SIG-M5 (cell line): ENCODE data around the gene RAB5B.

ENCODE experiments used
- DNase-seq: peaks from one replicate; lab custom pipeline; 2025; lab: John Stamatoyannopoulos, UW

The RAB5B gene

GRCh38 chr12:55973599-55974307 lies at the start of gene RAB5B:
TSS of gene RAB5B (plus strand) at chr12:55974078. CDS start at chr12:55986961, 12,883 bp downstream.
- DNase-seq = peak; percentile 100

- DNase-seq = no peak
Measured at GRCh38 chr12:55925371-55925770, 48.5 kb upstream of the RAB5B start.

GRCh38 chr12:55925870-55926737 lies 47.8 kb upstream of the RAB5B start:
- no peak for DNase-seq

- peak; percentile 79 for DNase-seq
Measured at GRCh38 chr12:55926738-55927587, 46.9 kb upstream of the RAB5B start.

- DNase-seq = peak; percentile 84
Measured at GRCh38 chr12:55927588-55928502, 46.0 kb upstream of the RAB5B start, which contains the start of gene PYM1. TSS of gene PYM1 (minus strand) at chr12:55927894. CDS start at chr12:55927761, 133 bp downstream.

GRCh38 chr12:55929306-55929791 lies 44.5 kb upstream of the RAB5B start:
- peak; percentile 35 for DNase-seq

GRCh38 chr12:55930771-55931316 lies 43.0 kb upstream of the RAB5B start, which contains the start of gene DGKA:
TSS of gene DGKA (plus strand) at chr12:55931162. CDS start at chr12:55936504, 5,342 bp downstream.
- peak; percentile 53 for DNase-seq

- no peak for DNase-seq
Measured at GRCh38 chr12:55931317-55931779, 42.5 kb upstream of the RAB5B start.

- no peak for DNase-seq
Measured at GRCh38 chr12:55931780-55932550, 41.9 kb upstream of the RAB5B start.

GRCh38 chr12:55932551-55932910 lies 41.3 kb upstream of the RAB5B start:
- no peak for DNase-seq

GRCh38 chr12:55933169-55933798 lies 40.6 kb upstream of the RAB5B start:
- no peak for DNase-seq

- no peak for DNase-seq
Measured at GRCh38 chr12:55933799-55934742, 39.8 kb upstream of the RAB5B start.

GRCh38 chr12:55934773-55935172 lies 39.1 kb upstream of the RAB5B start:
- no peak for DNase-seq

GRCh38 chr12:55935738-55936151 lies 38.1 kb upstream of the RAB5B start:
- DNase-seq = no peak

- DNase-seq = no peak
Measured at GRCh38 chr12:55937981-55938380, 35.9 kb upstream of the RAB5B start.

- no peak for DNase-seq
Measured at GRCh38 chr12:55938826-55939501, 34.9 kb upstream of the RAB5B start.

GRCh38 chr12:55940065-55940732 lies 33.7 kb upstream of the RAB5B start:
- DNase-seq = no peak
